Activated T-helper 1 cell treated with anti-CD3 and anti-CD28 coated beads, Interleukin-12 subunit alpha, Interleukin-12 subunit beta, Interleukin-2, Interleukin-4 antibody, amounts not matched to agents 30 ng/mL and 10 ng/mL and 1 ng/mL, durations not matched to agents 14 hours and 24 hours and 36 hours (primary cell): ENCODE results near the gene KIRREL3. TPM values are rescaled to one million over a fixed set of nuclear protein-coding genes. Genes with fewer than 3 reads are reported as not detected.

ENCODE experiments used
- DNase-seq: peaks from one replicate; pipeline ENCODE4 v3.0.0; 2021; ENCODE audit warnings: low spot score
- H3K27ac Mint-ChIP-seq: one replicate; pipeline ENCODE4 v1.8.0; 2021; ENCODE audit warnings: mild to moderate bottlenecking, mixed read lengths
- H3K27me3 Mint-ChIP-seq: one replicate; pipeline ENCODE4 v1.8.0; 2022; ENCODE audit warnings: mild to moderate bottlenecking, moderate library complexity, mixed read lengths; ENCODE audit not compliant: insufficient read depth
- H3K36me3 Mint-ChIP-seq: one replicate; pipeline ENCODE4 v1.8.0; 2021; ENCODE audit warnings: low read depth, mixed read lengths
- H3K4me1 Mint-ChIP-seq: one replicate; pipeline ENCODE4 v1.8.0; 2021; ENCODE audit warnings: low read depth, mixed read lengths
- H3K4me3 Mint-ChIP-seq: one replicate; pipeline ENCODE4 v1.8.0; 2021; ENCODE audit warnings: mild to moderate bottlenecking, moderate library complexity, mixed read lengths
- H3K9me3 Mint-ChIP-seq: one replicate; pipeline ENCODE4 v1.8.0; 2021; ENCODE audit warnings: mixed read lengths
- intact Hi-C: fragments of 100-400 bp; cut with micrococcal nuclease; formaldehyde crosslinking; loops from one replicate; pipeline ENCODE4 v1.15.1; 2024
- total RNA-seq: library from RNA; stranded (reverse); gene quantifications from 2 replicates; pipeline ENCODE4 v1.2.3, GENCODE V29; 2022

KIRREL3 gene
- total RNA-seq, 1 donor from 2014 or later: not detected

- peaks cover 23% of the 10 kb centered on the region for H3K4me1 Mint-ChIP-seq
- H3K27ac Mint-ChIP-seq: no peak overlapping the region
- intact Hi-C loops: loop anchor here (5.0 kb wide), 1 partner anchor 1780 kb away; no protein-coding TSS in a partner anchor
- no peaks in the 10 kb centered on the region for H3K27me3 Mint-ChIP-seq
- H3K9me3 Mint-ChIP-seq: peaks cover 3% of the 10 kb centered on the region
- no peak for DNase-seq
- H3K4me3 Mint-ChIP-seq: no peak overlapping the region
- H3K36me3 Mint-ChIP-seq: no peaks in the 10 kb centered on the region
These were observed 538.6 kb downstream of the KIRREL3 start for GRCh38 chr11:126461996-126462395.

GRCh38 chr11:126461096-126461440, 539.5 kb downstream of the KIRREL3 start:
- Mint-ChIP-seq H3K27ac (no peak overlapping the region), H3K27me3 (no peaks in the 10 kb centered on the region), H3K4me1 (peaks cover 17% of the 10 kb centered on the region), H3K36me3 (no peaks in the 10 kb centered on the region), H3K4me3 (no peak overlapping the region), H3K9me3 (peaks cover 3% of the 10 kb centered on the region)
- DNase-seq: no peak
- intact Hi-C loops: loop anchor here (5.0 kb wide), 1 partner anchor 1781 kb away; no protein-coding TSS in a partner anchor

GRCh38 chr11:126460417-126461095, 540.0 kb downstream of the KIRREL3 start:
- Mint-ChIP-seq H3K27me3 (no peaks in the 10 kb centered on the region), H3K9me3 (peaks cover 3% of the 10 kb centered on the region), H3K4me1 (peaks cover 12% of the 10 kb centered on the region), H3K4me3 (no peak overlapping the region), H3K36me3 (no peaks in the 10 kb centered on the region), H3K27ac (no peak overlapping the region)
- intact Hi-C loops: loop anchor here (5.0 kb wide), 1 partner anchor 1782 kb away; no protein-coding TSS in a partner anchor
- DNase-seq: no peak

GRCh38 chr11:126459691-126460281, 540.8 kb downstream of the KIRREL3 start:
- H3K36me3 Mint-ChIP-seq: no peaks in the 10 kb centered on the region
- H3K9me3 Mint-ChIP-seq: peaks cover 3% of the 10 kb centered on the region
- no peak overlapping the region for H3K27ac Mint-ChIP-seq
- no peak overlapping the region for H3K4me3 Mint-ChIP-seq
- no peak for DNase-seq
- intact Hi-C loops: loop anchor here (5.0 kb wide), 1 partner anchor 1783 kb away; no protein-coding TSS in a partner anchor
- peaks cover 7% of the 10 kb centered on the region for H3K4me1 Mint-ChIP-seq
- H3K27me3 Mint-ChIP-seq: no peaks in the 10 kb centered on the region

- no peaks in the 10 kb centered on the region for H3K36me3 Mint-ChIP-seq
- H3K27me3 Mint-ChIP-seq: no peaks in the 10 kb centered on the region
- no peaks in the 10 kb centered on the region for H3K9me3 Mint-ChIP-seq
- no peak for DNase-seq
- no peak overlapping the region for H3K27ac Mint-ChIP-seq
- intact Hi-C loops: no loop called here
- H3K4me3 Mint-ChIP-seq: no peak overlapping the region
- H3K4me1 Mint-ChIP-seq: no peaks in the 10 kb centered on the region
These were observed 542.8 kb downstream of the KIRREL3 start for GRCh38 chr11:126457817-126458216.

DNA sequence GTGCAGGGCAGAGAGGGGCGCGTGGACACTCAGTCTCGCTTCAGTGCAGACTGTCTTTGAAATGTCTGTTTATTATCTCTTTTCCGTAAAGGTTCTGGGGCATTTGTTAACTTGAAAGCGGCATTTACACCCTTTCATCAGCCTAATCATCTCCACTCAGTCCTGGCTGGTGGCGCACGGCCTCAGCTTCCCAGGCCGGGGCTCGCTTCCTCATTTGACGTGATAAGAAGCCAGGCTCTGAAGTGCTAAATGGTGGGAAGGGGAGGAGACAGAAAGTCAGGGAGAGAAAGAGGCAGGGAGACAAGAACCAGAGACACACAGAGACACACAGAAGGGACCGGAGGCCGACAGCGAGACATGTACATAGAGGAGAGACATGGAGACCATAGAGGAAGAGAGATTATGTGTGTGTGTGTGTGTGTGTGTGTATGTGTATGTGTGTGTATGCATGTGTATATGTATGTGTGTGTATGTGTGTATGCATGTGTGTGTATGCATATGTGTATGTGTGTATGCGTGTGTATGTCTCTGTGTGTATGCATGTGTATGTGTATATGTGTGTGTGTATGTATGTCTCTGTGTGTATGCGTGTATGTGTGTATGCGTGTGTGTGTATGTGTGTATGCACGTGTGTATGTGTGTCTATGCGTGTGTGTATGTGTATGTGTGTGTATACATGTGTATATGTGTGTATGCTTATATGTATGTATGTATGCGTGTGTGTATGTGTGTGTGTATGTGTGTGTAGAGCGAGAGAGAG, 543.6 kb downstream of the KIRREL3 start:
- Mint-ChIP-seq H3K4me1 (no peaks in the 10 kb centered on the region), H3K27ac (no peak overlapping the region), H3K9me3 (peaks cover 1% of the 10 kb centered on the region), H3K27me3 (no peaks in the 10 kb centered on the region), H3K4me3 (no peak overlapping the region), H3K36me3 (no peaks in the 10 kb centered on the region)
- intact Hi-C loops: no loop called here
- no peak for DNase-seq

DNA sequence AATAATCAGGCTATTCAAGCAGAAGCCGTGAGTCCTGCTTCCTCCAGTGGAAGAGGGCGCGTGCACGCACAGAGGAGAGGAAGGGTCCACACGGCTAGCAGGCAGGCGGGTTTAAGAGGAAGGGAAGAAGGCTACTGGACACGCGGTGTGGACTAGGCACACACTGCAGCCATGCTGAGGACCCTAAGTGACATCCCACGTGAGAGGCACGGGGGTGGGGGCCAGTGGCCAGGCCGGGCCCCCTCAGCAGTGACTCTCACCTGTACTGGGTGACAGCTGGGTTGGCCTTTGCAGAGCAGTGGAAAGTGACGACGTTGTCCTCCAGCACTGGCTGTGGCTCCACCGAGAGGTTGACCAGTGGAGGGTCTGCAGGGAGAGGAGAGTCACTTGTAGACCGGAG, 544.5 kb downstream of the KIRREL3 start:
- Mint-ChIP-seq H3K36me3 (no peaks in the 10 kb centered on the region), H3K4me3 (no peak overlapping the region), H3K27ac (no peak overlapping the region), H3K4me1 (no peaks in the 10 kb centered on the region), H3K9me3 (peaks cover 10% of the 10 kb centered on the region), H3K27me3 (no peaks in the 10 kb centered on the region)
- intact Hi-C loops: no loop called here
- DNase-seq: no peak

- H3K27me3 Mint-ChIP-seq: no peaks in the 10 kb centered on the region
- H3K9me3 Mint-ChIP-seq: peaks cover 20% of the 10 kb centered on the region
- H3K36me3 Mint-ChIP-seq: no peaks in the 10 kb centered on the region
- H3K4me3 Mint-ChIP-seq: no peak overlapping the region
- DNase-seq: no peak
- intact Hi-C loops: no loop called here
- H3K27ac Mint-ChIP-seq: no peak overlapping the region
- no peaks in the 10 kb centered on the region for H3K4me1 Mint-ChIP-seq
These were observed 548.1 kb downstream of the KIRREL3 start for GRCh38 chr11:126452241-126453101.

DNA sequence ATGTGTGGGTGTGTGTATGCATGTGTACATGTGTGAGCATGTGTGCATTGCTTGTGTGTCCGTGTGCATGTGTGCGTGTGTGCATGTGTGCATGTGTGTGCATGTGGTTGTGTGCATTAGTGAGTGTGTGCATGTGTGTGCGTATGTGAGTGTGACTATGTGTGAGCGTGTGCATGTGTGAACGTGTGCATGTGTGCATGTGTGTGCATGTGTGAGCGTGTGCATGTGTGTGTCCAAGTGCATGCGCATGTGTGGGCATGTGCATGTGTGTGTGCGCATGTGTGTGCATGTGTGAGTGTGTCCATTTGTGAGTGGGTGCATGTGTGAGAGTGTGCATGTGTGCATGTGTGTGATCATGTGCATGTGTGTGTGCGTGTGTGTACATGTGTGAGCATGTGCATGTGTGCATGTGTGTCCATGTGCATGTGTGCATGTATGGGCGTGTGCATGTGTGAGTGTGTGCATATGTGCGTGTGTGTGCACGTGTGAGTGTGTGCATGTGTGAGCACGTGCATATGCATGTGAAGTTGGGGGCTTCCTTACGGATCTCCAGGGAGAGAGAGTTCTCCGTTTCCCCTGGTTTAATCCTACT, 549.3 kb downstream of the KIRREL3 start:
- Mint-ChIP-seq H3K36me3 (no peaks in the 10 kb centered on the region), H3K4me3 (no peak overlapping the region), H3K4me1 (no peaks in the 10 kb centered on the region), H3K27me3 (no peaks in the 10 kb centered on the region), H3K9me3 (peaks cover 20% of the 10 kb centered on the region), H3K27ac (no peak overlapping the region)
- no peak for DNase-seq
- intact Hi-C loops: no loop called here

DNA sequence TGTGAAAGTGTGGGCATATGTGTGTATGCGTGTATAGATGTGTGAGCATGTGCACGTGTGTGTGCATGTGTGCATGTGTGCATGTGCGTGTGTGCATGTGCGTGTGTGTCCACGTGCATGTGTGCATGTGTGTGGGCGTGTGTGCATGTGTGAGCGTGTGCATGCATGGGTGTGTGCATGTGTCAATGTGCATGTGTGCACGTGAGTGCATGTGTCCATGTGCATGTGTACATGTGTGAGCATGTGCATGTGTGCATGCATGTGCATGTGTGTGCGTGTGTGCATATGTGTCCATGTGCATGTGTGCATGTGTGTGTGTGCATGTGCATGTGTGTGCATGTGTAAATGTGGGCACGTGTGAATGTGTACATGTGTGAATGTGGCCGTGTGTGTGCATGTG, 549.8 kb downstream of the KIRREL3 start:
- no peaks in the 10 kb centered on the region for H3K36me3 Mint-ChIP-seq
- H3K4me1 Mint-ChIP-seq: no peaks in the 10 kb centered on the region
- no peak overlapping the region for H3K4me3 Mint-ChIP-seq
- peaks cover 20% of the 10 kb centered on the region for H3K9me3 Mint-ChIP-seq
- intact Hi-C loops: no loop called here
- H3K27me3 Mint-ChIP-seq: no peaks in the 10 kb centered on the region
- no peak overlapping the region for H3K27ac Mint-ChIP-seq
- no peak for DNase-seq

- H3K9me3 Mint-ChIP-seq: peaks cover 20% of the 10 kb centered on the region
- H3K27me3 Mint-ChIP-seq: peaks cover 2% of the 10 kb centered on the region
- H3K4me3 Mint-ChIP-seq: no peak overlapping the region
- DNase-seq: no peak
- H3K27ac Mint-ChIP-seq: no peak overlapping the region
- intact Hi-C loops: no loop called here
- H3K36me3 Mint-ChIP-seq: no peaks in the 10 kb centered on the region
- no peaks in the 10 kb centered on the region for H3K4me1 Mint-ChIP-seq
These were observed 550.4 kb downstream of the KIRREL3 start for GRCh38 chr11:126450198-126450597.

- H3K4me3 Mint-ChIP-seq: no peak overlapping the region
- intact Hi-C loops: loop anchor here (10.0 kb wide), 1 partner anchor 268 kb away; no protein-coding TSS in a partner anchor
- no peak for DNase-seq
- no peaks in the 10 kb centered on the region for H3K36me3 Mint-ChIP-seq
- H3K27ac Mint-ChIP-seq: no peak overlapping the region
- H3K4me1 Mint-ChIP-seq: no peaks in the 10 kb centered on the region
- H3K27me3 Mint-ChIP-seq: peaks cover 3% of the 10 kb centered on the region
- H3K9me3 Mint-ChIP-seq: peaks cover 15% of the 10 kb centered on the region
These were observed 554.0 kb downstream of the KIRREL3 start for GRCh38 chr11:126446581-126446980.
